Neural cell (in vitro differentiated cells): ENCODE measurements around the gene NIPBL. TPM values are rescaled to one million over a fixed set of nuclear protein-coding genes. Genes with fewer than 3 reads are reported as not detected.
"Not testable (repeated sequence)": the region's sequence is repeated elsewhere in the genome, so short reads cannot be mapped to it uniquely, and the experiment has no call there.

Experiments used
- H2AFZ ChIP-seq: fragments of 200-600, 300-800 bp; sonication (generic), shearing (Covaris generic); 2 replicates; pipeline ENCODE4 v1.6.0; 2014; ENCODE audit warnings: low read depth, mild to moderate bottlenecking, antibody characterized with exemption, low read length, moderate library complexity
- H3F3A ChIP-seq: fragments of 200-600 bp; shearing (Covaris generic); 2 replicates; pipeline ENCODE4 v1.6.1; 2016; ENCODE audit warnings: mild to moderate bottlenecking, moderate library complexity, mixed read lengths, antibody characterized with exemption, low read length; ENCODE audit not compliant: insufficient read depth, poor library complexity, severe bottlenecking
- H3K27ac ChIP-seq: fragments of 200-600, 300-800 bp; sonication (generic), shearing (Covaris generic); 2 replicates; pipeline ENCODE4 v1.5.1; 2014; ENCODE audit warnings: mild to moderate bottlenecking, low read length, moderate library complexity
- H3K27me3 ChIP-seq: fragments of 300-800, 200-600 bp; sonication (generic), shearing (Covaris generic); 2 replicates; pipeline ENCODE4 v1.6.0; 2014; ENCODE audit warnings: mild to moderate bottlenecking, low read depth, low read length, moderate library complexity; ENCODE audit not compliant: insufficient read depth
- H3K36me3 ChIP-seq: fragments of 300-800, 200-600 bp; sonication (generic), shearing (Covaris generic); 2 replicates; pipeline ENCODE4 v1.5.1; 2014; ENCODE audit warnings: mild to moderate bottlenecking, antibody characterized with exemption, low read length, moderate library complexity; ENCODE audit not compliant: insufficient read depth
- H3K4me2 ChIP-seq: fragments of 300-800, 200-600 bp; sonication (generic), shearing (Covaris generic); 2 replicates; pipeline ENCODE4 v1.6.0; 2014; ENCODE audit warnings: mild to moderate bottlenecking, low read length
- H3K4me3 ChIP-seq: fragments of 300-800, 200-600 bp; sonication (generic), shearing (Covaris generic); 2 replicates; pipeline ENCODE4 v1.5.1; 2014; ENCODE audit warnings: mild to moderate bottlenecking, low read length, moderate library complexity
- H3K79me2 ChIP-seq: fragments of 200-600 bp; shearing (Covaris generic); replicated peaks from 2 replicates; pipeline ENCODE4 v1.6.0; 2014; ENCODE audit warnings: mild to moderate bottlenecking, low read length, moderate library complexity; ENCODE audit not compliant: insufficient read depth
- H3K9ac ChIP-seq: fragments of 300-800, 200-600 bp; sonication (generic), shearing (Covaris generic); 2 replicates; pipeline ENCODE4 v1.6.1; 2016; ENCODE audit warnings: mild to moderate bottlenecking, low read length, mixed read lengths
- H3K9me2 ChIP-seq: fragments of 200-600 bp; shearing (Covaris generic); 2 replicates; pipeline ENCODE4 v1.6.1; 2016; ENCODE audit warnings: mild to moderate bottlenecking, low read length, mixed read lengths; ENCODE audit not compliant: insufficient read depth
- H3K9me3 ChIP-seq: fragments of 200-600, 300-800 bp; sonication (generic), shearing (Covaris generic); 2 replicates; pipeline ENCODE4 v1.6.1; 2016; ENCODE audit warnings: mild to moderate bottlenecking, mixed run types, low read length, moderate library complexity, mixed read lengths
- H4K20me1 ChIP-seq: fragments of 200-600 bp; shearing (Covaris generic); 2 replicates; pipeline ENCODE4 v1.6.1; 2016; ENCODE audit warnings: mild to moderate bottlenecking, mixed run types; ENCODE audit not compliant: insufficient read depth
- CTCF ChIP-seq: fragments of 450-650 bp; IDR thresholded peaks from 2 replicates; pipeline ENCODE4 v1.5.1; 2014; ENCODE audit warnings: antibody characterized with exemption, mild to moderate bottlenecking, moderate library complexity; ENCODE audit not compliant: poor library complexity, severe bottlenecking
- EP300 ChIP-seq: fragments of 450-650 bp; conservative IDR thresholded peaks from 2 replicates; pipeline ENCODE4 v1.6.1; 2014; ENCODE audit warnings: antibody characterized with exemption, mild to moderate bottlenecking, moderate library complexity; ENCODE audit not compliant: poor library complexity, severe bottlenecking
- EZH2 ChIP-seq: fragments of 200-600, 300-800 bp; shearing (Covaris generic), sonication (generic); IDR thresholded peaks from 2 replicates; pipeline ENCODE4 v1.6.1; 2014; ENCODE audit warnings: antibody characterized with exemption, low read length, borderline replicate concordance, mild to moderate bottlenecking; ENCODE audit not compliant: insufficient read depth, poor library complexity, severe bottlenecking
- MXI1 ChIP-seq: fragments of 450-650 bp; conservative IDR thresholded peaks from 2 replicates; pipeline ENCODE4 v1.6.1; 2014; ENCODE audit warnings: antibody characterized with exemption, mild to moderate bottlenecking; ENCODE audit not compliant: poor library complexity, severe bottlenecking
- POLR2AphosphoS5 ChIP-seq: IDR thresholded peaks from 2 replicates; pipeline ENCODE4 v1.6.1; 2012
- RAD21 ChIP-seq: fragments of 450-650 bp; conservative IDR thresholded peaks from 2 replicates; pipeline ENCODE4 v1.6.1; 2014; ENCODE audit warnings: antibody characterized with exemption, mild to moderate bottlenecking, moderate library complexity
- REST ChIP-seq: IDR thresholded peaks from 2 replicates; pipeline ENCODE4 v1.6.1; 2012; ENCODE audit warnings: borderline replicate concordance
- SMC3 ChIP-seq: fragments of 450-650 bp; conservative IDR thresholded peaks from 2 replicates; pipeline ENCODE4 v1.6.1; 2014; ENCODE audit warnings: antibody characterized with exemption, mild to moderate bottlenecking, moderate library complexity; ENCODE audit not compliant: poor library complexity
- TAF1 ChIP-seq: IDR thresholded peaks from 2 replicates; pipeline ENCODE4 v1.6.1; 2012; ENCODE audit warnings: low read depth
- polyA plus RNA-seq: library from polyadenylated mRNA; depleted of rRNA; stranded (reverse); fragments of >200 nt; gene quantifications from 2 replicates; pipeline ENCODE4 v1.2.3, GENCODE V29; 2014

The NIPBL gene
- polyA plus RNA-seq, 1 donor from 2014 or later: 27.5 TPM

GRCh38 chr5:37090781-37091180 lies 214.2 kb downstream of the NIPBL start:
- Histone ChIP-seq H3K36me3 (peaks cover 9% of the 10 kb centered on the region), H3K79me2 (no peaks in the 10 kb centered on the region), H3F3A (no peaks in the 10 kb centered on the region), H3K27me3 (no peaks in the 10 kb centered on the region), H3K4me3 (no peak overlapping the region), H3K27ac (no peak overlapping the region), H4K20me1 (no peaks in the 10 kb centered on the region), H2AFZ (no peak overlapping the region), H3K9ac (no peak overlapping the region), H3K9me2 (no peaks in the 10 kb centered on the region), H3K4me2 (no peak overlapping the region), H3K9me3 (no peaks in the 10 kb centered on the region)
- TF ChIP-seq TAF1 (no peak), CTCF (no peak), RAD21 (no peak), POLR2AphosphoS5 (no peak), EZH2 (no peak), SMC3 (no peak), EP300 (no peak), REST (no peak), MXI1 (no peak)

- not testable (repeated sequence) for H3F3A ChIP-seq, H3K27me3 ChIP-seq, H3K79me2 ChIP-seq, H2AFZ ChIP-seq, H4K20me1 ChIP-seq, H3K4me3 ChIP-seq, H3K36me3 ChIP-seq, H3K4me2 ChIP-seq, H3K27ac ChIP-seq, H3K9ac ChIP-seq, H3K9me2 ChIP-seq, H3K9me3 ChIP-seq
These were observed 217.2 kb downstream of the NIPBL start for GRCh38 chr5:37093795-37094194.

GRCh38 chr5:37099267-37099666 lies 222.7 kb downstream of the NIPBL start:
- H2AFZ ChIP-seq, H3K36me3 ChIP-seq, H3K9me3 ChIP-seq, H3F3A ChIP-seq, H3K27me3 ChIP-seq, H3K9ac ChIP-seq, H3K4me2 ChIP-seq, H3K79me2 ChIP-seq, H3K4me3 ChIP-seq, H4K20me1 ChIP-seq, H3K9me2 ChIP-seq, H3K27ac ChIP-seq: not testable (repeated sequence)
